MCF 10A (cell line): Measurements from ENCODE around the gene RPTOR. TPM values are rescaled to one million over a fixed set of nuclear protein-coding genes. Genes with fewer than 3 reads are reported as not detected.

Experiments
- BruUV-seq: library from RNA; stranded (reverse); fragments of 400-500 nt; replicated peaks from 2 replicates; lab custom pipeline; 2021; lab: Mats Ljungman, UMichigan
- CTCF ChIA-PET: fragments of 300-600 bp; sonication (Branson Sonifier 250); formaldehyde crosslinking; extraction: SDS; loops from one replicate; lab custom pipeline; 2021; ENCODE audit warnings: antibody characterized with exemption, inconsistent platforms; lab: Yijun Ruan, JAX
- POLR2A ChIA-PET: fragments of 300-600, 350-650 bp; sonication (Branson Sonifier 250); formaldehyde crosslinking; extraction: SDS; loops from one replicate; lab custom pipeline; 2020; ENCODE audit warnings: antibody characterized with exemption, inconsistent platforms; lab: Yijun Ruan, JAX
- DNase-seq: peaks from one replicate; pipeline ENCODE4 v3.0.0-alpha.2; 2018; ENCODE audit not compliant: unreplicated experiment
- H3K27ac Mint-ChIP-seq: one replicate; pipeline ENCODE4 v1.8.0; 2022; ENCODE audit warnings: mild to moderate bottlenecking, low read depth, mixed read lengths; ENCODE audit not compliant: unreplicated experiment
- H3K27me3 Mint-ChIP-seq: one replicate; pipeline ENCODE4 v1.8.0; 2022; ENCODE audit warnings: mixed read lengths; ENCODE audit not compliant: insufficient read depth, unreplicated experiment
- H3K36me3 Mint-ChIP-seq: one replicate; pipeline ENCODE4 v1.8.0; 2022; ENCODE audit warnings: mild to moderate bottlenecking, moderate library complexity, mixed read lengths; ENCODE audit not compliant: insufficient read depth, unreplicated experiment
- H3K4me1 Mint-ChIP-seq: one replicate; pipeline ENCODE4 v1.8.0; 2022; ENCODE audit warnings: mixed read lengths; ENCODE audit not compliant: insufficient read depth, unreplicated experiment
- H3K4me3 Mint-ChIP-seq: one replicate; pipeline ENCODE4 v1.8.0; 2022; ENCODE audit warnings: mild to moderate bottlenecking, moderate library complexity, mixed read lengths; ENCODE audit not compliant: unreplicated experiment
- H3K9me3 Mint-ChIP-seq: one replicate; pipeline ENCODE4 v1.8.0; 2022; ENCODE audit warnings: mixed read lengths; ENCODE audit not compliant: unreplicated experiment
- intact Hi-C: fragments of 100-400 bp; cut with micrococcal nuclease; formaldehyde crosslinking; loops from 2 replicates; pipeline ENCODE4 v1.14.1; 2022
- total RNA-seq: library from RNA; stranded (reverse); gene quantifications from 2 replicates; pipeline ENCODE4 v1.2.3, GENCODE V29; 2022
- TF ChIP-seq, protein P1 (sequence below): fragments of 200-600 bp; IDR thresholded peaks from one replicate; pipeline ENCODE4 v1.8.0; 2022; ENCODE audit warnings: antibody characterized with exemption, mild to moderate bottlenecking; ENCODE audit not compliant: unreplicated experiment

RPTOR gene
- total RNA-seq, 1 experiment from 2014 or later, result 41.3 TPM

DNA sequence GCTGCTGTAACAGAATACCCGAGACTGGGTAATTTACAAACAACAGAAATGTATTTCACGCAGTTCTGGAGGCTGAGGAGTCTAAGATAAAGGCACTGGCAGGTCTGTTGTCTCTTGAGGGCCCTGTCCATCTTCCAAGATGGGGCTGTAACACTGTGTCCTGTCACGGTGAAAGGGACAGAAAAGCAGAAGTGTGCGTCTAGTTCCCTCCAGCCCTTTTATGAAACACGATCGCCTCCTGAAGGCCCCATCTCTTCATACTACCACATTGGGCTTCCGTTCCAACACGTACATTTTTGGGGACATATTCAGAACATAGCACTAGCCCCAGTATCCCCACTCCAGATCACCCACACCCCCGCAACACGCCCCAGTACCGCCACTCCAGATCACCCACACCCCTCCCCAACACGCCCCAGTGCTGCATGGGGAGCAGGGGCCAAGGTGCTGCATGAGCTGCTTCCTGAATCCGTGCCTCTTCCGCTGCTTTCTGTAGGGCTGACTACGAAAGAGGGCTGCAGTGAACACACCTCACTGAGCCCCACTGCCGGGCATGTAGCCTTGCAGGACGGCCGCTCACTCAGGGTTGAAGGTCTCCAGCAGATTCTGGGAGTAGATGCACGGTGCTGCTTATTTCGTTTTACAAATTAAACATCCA lies 91.9 kb downstream of the RPTOR start:
- TF ChIP-seq, protein P1, sequence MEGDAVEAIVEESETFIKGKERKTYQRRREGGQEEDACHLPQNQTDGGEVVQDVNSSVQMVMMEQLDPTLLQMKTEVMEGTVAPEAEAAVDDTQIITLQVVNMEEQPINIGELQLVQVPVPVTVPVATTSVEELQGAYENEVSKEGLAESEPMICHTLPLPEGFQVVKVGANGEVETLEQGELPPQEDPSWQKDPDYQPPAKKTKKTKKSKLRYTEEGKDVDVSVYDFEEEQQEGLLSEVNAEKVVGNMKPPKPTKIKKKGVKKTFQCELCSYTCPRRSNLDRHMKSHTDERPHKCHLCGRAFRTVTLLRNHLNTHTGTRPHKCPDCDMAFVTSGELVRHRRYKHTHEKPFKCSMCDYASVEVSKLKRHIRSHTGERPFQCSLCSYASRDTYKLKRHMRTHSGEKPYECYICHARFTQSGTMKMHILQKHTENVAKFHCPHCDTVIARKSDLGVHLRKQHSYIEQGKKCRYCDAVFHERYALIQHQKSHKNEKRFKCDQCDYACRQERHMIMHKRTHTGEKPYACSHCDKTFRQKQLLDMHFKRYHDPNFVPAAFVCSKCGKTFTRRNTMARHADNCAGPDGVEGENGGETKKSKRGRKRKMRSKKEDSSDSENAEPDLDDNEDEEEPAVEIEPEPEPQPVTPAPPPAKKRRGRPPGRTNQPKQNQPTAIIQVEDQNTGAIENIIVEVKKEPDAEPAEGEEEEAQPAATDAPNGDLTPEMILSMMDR, result no peak
- Mint-ChIP-seq H3K27me3 (no peaks in the 10 kb centered on the region), H3K9me3 (no peaks in the 10 kb centered on the region), H3K27ac (no peak overlapping the region), H3K4me1 (no peaks in the 10 kb centered on the region), H3K4me3 (no peak overlapping the region), H3K36me3 (peaks cover 10% of the 10 kb centered on the region)
- intact Hi-C loops, result no loop called here
- DNase-seq, result no peak
- no TSS peak for BruUV-seq
- POLR2A ChIA-PET, result interaction anchor here (1.7 kb wide), 1 partner anchor 13 kb away, joined by 5 read pairs; no protein-coding TSS in a partner anchor
- CTCF ChIA-PET, result no interaction called here

DNA sequence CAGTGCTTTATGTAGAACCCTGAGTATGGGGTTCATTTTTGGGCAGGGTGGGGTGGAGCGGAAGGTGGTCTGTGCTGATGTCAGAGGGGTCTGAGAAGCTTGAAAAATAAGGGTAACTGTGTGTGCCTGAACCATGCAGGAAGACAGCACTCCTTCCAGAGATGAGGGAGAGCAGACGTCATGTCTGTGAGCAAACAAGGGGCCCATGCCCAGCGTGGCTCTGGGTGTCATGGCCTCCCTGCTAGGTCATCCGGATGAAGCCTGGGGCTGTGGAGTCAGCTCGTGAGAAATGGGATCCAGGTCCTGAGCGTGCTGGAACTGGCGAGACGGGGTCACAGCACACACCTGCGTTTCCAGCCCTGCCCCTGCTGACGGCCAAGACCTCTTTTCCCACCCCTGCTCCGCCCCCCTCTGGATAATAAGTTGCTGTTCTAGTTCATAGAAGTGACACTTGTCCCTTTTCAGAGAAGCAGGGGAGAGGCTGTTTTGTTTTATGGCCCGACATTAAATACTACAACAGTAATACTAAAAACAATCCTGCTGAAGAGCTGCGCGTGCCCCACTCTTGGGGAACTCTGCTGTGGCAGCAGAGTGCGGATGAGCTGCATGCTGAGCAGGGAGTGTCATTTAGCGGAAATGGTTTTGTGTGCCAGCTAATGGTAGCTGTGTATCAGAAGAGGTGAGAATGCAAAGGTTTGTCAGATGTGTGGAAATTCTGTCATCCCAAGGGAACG lies 92.6 kb downstream of the RPTOR start:
- DNase-seq, result no peak
- Mint-ChIP-seq H3K27me3 (no peaks in the 10 kb centered on the region), H3K27ac (no peak overlapping the region), H3K36me3 (peaks cover 10% of the 10 kb centered on the region), H3K4me1 (no peaks in the 10 kb centered on the region), H3K9me3 (no peaks in the 10 kb centered on the region), H3K4me3 (no peak overlapping the region)
- intact Hi-C loops, result no loop called here
- BruUV-seq, result no TSS peak
- ChIA-PET CTCF (interaction anchor here (0.6 to 0.7 kb wide), 3 partner anchors 8 to 48 kb away, joined by 3 to 5 read pairs (median 4); no protein-coding TSS in a partner anchor), POLR2A (interaction anchor here (1.7 kb wide), 1 partner anchor 12 kb away, joined by 5 read pairs; no protein-coding TSS in a partner anchor)
- TF ChIP-seq, protein P1, result no peak

DNA sequence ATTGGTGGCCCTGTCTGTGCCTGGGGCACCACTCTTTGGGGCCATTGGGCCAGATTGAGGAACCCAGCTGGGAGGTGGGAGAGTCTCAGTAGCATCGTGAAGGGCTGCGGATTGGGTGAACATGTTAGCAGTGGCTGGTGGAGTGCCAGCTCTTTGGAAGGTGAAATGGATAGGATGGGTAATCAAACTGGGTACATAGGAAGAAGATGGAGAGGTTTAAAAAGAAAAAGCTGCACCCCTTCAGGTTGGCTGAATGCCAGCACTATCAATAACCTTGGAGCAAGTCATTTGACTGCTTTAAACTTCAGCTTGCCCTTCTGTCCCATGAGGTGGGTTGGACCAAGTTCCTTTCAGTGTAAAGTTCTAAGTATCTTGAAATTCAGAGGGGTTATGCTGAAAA lies 95.0 kb downstream of the RPTOR start:
- intact Hi-C loops, result no loop called here
- POLR2A ChIA-PET, result interaction anchor here (0.6 to 1.3 kb wide), 2 partner anchors 10 to 19 kb away, joined by 3 to 5 read pairs; no protein-coding TSS in a partner anchor
- Mint-ChIP-seq H3K4me1 (no peaks in the 10 kb centered on the region), H3K27me3 (no peaks in the 10 kb centered on the region), H3K9me3 (no peaks in the 10 kb centered on the region), H3K27ac (no peak overlapping the region), H3K4me3 (no peak overlapping the region), H3K36me3 (peaks cover 14% of the 10 kb centered on the region)
- CTCF ChIA-PET, result no interaction called here
- TF ChIP-seq, protein P1, result no peak
- DNase-seq, result no peak
- BruUV-seq, result no TSS peak

DNA sequence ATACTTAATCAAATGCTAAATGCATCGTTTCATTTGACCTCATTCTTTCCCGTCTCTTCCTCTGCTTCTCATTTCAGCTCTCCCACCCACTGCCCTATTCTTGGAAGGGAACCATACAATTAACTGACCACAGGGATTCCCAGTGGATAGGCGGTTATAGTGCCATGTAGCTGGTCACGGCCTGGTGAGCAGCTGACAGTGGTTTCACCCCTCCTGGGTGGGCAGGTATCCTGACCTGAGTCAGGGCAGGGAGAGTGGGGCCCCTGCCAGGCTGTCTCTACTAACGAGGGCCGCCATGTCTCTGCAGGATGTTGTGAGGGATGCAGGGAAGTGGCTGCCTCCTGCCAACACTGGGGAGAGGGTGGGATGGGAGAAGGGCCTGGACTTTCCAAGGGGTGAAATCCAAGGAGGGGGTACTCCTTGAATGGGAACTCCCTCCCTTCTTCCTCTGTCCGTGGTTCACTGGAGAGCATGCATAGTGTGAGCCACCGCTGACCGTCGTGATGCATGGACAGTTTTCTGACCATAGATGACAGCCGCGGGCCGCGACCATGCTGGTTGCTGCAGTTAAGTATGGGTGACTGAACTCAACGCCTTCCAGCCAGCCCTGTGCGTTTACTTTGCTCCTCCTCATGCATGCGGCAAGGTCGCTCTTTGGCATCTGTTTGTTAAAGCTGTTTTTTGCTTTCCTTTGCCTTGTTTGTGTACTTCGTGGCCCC lies 95.9 kb downstream of the RPTOR start:
- TF ChIP-seq, protein P1, result no peak
- DNase-seq, result no peak
- Mint-ChIP-seq H3K9me3 (no peaks in the 10 kb centered on the region), H3K27me3 (no peaks in the 10 kb centered on the region), H3K4me1 (no peaks in the 10 kb centered on the region), H3K4me3 (no peak overlapping the region), H3K27ac (no peak overlapping the region), H3K36me3 (peaks cover 11% of the 10 kb centered on the region)
- POLR2A ChIA-PET, result interaction anchor here (1.3 kb wide), 1 partner anchor 20 kb away, joined by 5 read pairs; no protein-coding TSS in a partner anchor
- CTCF ChIA-PET, result no interaction called here
- intact Hi-C loops, result no loop called here
- no TSS peak for BruUV-seq
